ENCODE results near the gene LAMC1.

LAMC1 gene

DNA sequence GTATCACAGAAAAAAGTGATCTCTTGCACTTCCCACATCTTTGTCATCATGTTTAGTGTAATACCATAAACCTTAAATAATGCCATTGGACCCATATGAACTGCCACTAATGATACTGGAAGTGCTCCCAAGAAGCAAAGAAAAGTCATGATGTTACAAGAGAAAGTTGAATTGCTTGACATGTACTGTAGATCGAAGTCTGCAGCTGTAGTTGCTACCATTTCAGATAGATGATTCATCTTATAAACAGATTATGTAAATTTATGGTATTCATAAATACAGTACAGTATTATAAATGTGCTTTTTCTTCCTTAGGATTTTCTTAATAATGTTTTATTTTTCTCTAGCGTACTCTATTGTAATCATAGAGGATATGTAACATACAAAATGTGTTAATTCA lies 132.7 kb downstream of the LAMC1 start:
- DNase-seq = no peak

DNA sequence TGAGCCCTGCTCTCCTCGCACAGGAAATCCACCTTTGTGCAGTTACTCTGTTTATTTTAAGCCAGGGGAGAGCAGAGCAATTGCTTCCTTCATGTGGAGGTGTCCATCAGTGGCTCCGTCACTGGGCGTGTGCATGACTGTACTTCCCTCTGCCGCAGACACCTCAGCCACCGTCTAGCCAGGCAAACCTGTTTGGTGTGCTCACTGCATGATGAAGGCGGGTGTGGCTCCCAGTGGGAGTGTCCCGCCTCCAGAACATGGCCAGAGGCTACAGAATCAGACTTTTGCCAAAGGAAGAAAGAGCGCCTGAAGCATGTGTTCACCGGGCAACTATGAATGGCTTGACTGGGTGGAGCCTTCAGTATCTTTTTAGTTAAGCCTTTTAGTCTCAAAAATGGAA lies 136.7 kb downstream of the LAMC1 start:
- no peak for DNase-seq

DNA sequence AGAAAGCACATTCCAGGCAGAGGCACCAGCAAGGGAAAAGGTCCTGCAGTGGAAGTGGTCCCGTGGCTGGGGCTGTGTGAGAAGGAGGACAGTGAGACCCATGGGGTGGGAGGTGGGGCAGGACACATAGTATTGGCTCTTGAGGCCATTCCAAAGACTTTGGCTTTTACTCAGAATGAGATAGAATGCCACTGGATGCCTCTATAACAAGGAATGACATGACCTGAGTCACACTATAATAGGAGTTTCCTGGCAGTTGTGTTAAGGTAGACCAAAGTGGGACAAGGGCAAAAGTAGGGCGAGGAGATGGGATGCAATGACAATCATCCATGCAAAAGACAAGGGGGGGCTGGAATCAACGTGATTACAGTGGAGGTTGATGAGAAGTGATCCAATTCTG lies 138.2 kb downstream of the LAMC1 start:
- DNase-seq = no peak

DNA sequence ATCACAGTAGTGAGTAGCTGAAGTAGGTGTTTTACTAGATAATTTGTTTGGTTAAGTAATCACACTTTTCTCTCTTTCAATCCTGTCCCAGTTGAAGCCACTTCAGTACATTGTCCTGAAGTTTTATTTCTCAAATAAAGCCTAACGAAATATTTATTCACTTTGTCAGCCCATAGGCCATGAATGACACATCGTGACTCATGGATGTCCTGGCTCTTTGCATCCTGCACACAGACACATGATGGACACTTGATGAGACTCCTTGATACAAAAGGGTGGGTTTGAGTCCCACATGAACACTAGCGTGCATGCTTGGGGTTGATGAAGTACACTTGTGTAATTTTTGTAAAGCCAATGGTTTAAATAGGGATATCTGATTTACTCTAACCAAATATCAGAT lies 140.1 kb downstream of the LAMC1 start:
- no peak for DNase-seq

DNA sequence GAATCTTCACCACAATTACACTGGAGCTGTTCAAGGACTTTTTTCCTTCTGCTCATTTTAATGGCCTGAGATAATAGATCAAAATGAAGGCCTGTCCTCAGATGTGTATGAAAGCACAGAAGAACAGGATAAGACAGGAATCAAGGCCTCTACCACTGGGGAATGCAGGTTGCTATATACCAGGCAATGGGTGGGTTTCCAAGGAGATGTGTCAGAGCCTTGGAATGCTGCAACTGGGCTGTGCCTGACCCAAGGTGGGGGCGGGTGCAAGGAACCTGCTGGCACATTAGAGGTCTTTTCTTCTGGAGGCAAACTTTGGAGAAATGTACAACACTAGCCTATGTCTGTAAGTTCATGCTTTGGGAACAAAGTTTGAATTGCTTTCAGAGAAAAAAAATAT lies 141.1 kb downstream of the LAMC1 start:
- no peak for DNase-seq

DNA sequence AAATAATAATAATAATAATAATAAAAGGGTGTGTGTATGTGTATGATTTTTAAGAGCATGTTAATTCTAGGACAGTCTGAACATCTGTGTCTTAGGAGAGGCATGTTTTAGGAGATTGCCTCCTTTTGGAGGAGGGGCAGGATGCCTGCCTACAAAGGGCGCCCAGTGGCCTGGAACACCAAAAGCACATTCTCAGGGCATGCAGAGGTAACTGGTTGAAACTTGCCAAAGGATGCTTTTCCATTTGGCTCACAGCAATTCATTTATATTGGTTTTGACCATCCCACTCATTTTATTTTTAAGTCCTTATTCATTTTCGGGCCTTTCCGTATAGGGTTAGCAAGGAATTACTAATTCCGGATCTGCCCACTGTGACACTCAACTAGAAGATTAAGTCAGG lies 141.7 kb downstream of the LAMC1 start:
- DNase-seq = no peak

DNA sequence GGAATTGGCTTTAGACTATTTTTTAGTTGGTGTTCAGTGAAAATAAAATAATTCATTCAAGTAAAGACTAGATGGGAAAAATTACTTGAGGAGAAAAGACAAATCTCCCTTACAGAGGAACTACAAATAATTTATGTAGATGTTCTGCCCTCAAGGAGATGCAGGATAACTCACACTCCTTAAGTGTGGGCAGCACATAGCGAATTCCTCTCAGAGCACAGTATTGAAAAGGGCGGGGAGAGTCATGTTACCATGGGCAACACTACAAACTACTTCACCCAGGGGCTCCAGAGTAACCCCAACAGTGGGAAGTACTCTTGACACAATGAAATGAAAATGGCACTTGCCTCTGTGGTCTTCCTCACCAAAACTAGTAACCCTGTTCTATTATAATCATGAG lies 142.2 kb downstream of the LAMC1 start:
- no peak for DNase-seq

DNA sequence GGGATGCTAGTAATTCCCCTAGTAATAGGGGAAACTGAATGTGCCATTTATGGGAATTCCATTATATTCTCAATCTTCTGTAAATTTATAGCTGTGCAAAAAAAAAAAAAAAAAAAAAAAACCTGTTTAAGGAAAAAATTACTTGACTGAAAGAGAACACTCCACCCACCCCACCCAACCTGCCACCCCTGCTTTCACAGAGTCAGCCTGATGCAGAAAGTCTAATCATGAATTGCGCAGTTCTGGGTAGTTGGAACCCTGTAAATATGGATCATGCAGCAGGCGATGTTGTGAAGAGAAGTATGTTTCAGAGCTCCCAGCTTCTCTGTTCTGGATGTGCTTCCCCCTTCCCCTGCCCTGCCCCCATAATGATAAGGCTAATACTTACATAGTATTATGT lies 143.2 kb downstream of the LAMC1 start:
- DNase-seq = no peak

DNA sequence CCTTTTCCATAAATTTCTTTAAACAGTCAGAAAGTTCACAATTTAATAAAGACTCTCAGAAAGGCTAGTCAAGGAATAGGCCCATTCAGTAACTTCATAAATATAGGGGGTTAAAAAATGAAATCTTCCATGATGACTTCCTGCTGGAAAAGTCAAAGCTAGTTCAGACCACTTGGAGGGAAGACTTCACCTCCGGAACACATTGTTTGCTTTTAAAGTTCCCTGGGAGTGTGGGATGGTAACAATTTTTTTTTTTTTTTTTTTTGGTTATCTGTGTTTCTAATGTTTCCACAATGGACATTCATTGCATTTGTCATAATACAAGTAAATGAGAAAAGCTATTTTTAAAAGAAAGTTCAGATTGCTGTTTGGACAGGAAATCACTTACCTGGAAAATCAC lies 144.5 kb downstream of the LAMC1 start:
- DNase-seq = no peak

DNA sequence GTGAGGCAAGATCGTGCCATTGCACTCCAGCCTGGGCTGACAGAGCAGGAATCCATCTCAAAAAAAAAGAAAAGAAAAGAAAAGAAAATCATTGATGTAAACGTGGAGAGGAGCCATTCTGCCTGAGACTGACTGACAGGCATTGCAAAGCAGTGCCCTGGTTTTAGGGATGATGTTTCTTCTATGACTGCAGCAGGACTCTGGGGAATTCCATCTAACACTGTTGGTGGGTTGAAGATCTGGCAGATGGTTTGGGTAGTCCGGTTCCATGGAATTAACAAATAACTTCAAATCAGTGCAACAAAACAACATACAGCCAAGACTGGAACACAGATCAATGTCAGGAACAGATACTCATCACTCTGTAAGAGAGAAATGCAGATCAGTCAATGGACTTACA lies 145.1 kb downstream of the LAMC1 start:
- DNase-seq = no peak

DNA sequence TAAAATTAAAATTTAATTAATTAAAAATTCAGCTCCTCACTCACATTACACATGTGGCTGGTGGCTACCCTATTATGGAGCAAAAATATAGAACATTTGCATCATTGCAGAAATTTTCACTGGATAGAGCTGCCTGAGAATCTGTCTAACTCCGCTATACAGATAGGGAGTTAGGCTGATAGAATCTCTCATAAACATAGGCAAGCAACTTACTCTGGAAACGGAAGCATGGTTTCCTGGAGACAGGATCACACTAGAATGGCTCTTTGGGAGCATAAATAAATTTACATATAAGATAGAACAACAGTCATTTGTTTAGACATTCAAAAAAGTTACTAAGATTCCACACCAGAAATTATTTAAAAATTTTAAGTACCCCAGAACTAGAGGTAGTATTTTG lies 150.6 kb downstream of the LAMC1 start:
- DNase-seq = no peak

DNA sequence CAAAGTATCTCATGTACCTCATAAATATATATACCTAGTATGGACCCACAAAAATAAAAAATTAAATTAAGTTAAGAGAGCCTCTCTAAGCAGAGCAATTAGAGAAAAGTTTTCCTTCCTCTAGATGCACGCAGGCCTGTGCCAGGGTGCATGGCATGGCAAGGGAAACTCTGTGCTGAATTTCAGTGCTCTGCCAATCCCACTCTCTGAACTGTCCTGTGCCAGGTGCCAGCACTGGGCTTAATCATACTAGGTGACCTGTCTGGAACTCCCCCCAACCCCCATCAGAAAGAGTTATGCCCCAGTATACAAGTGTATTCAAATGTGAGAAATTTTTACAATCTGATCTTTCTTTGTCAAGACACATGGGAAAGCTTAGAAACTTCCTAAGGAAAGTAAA lies 152.4 kb downstream of the LAMC1 start:
- DNase-seq = no peak

DNA sequence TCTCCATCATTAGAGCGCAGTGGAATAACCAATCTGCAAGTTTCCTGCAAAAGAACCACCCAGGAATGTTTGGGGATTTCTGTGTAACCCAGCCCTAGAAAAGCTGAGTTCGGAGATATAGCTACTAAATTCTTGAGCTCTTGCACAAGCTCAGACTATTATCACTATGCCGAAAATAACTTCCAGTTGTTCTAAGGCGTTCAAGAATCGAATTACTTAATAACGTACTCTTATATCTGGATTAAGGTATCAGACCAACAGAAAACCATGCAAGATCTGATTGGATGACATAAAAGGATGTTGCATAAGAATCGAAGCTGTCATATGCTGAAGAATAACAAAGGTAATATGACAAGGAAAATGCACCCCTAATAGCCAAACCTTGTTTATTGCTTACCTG lies 155.3 kb downstream of the LAMC1 start:
- no peak for DNase-seq

DNA sequence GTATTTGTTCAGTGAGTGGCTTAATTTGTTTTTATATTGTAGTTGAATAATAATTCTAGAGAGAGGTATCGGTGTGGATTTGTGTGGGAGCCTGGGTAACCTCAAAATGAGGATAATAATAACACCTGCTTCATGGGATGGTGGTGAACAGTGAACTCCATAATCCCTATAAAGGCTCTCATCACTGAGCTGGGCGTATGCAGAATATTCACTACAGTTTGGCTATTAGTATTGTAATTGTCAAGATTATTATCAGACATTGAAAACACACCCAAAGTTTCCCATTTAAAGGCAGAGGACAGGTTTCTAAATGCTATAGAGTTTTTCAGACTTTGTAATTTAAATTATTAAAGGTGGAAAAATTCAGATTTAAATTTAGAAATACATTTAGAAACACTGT lies 155.8 kb downstream of the LAMC1 start:
- DNase-seq = no peak

DNA sequence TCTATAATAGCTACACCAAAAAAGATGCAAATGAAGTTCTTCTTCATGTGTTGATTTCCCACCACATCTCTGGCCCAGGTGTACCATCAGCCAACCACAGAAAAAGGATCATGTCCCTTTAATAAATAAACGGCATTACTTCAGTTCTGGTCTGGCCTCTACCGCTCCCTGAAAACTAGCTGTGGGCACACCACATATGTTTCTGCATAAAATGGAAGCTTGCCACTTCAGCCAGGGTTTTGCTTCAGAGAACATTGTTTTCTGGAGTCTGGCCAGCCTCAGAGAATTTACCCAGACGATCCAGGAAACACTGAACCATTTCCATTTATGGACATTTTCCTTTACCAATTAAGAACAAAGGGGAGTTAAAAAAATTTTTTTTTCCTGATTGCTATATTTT lies 157.0 kb downstream of the LAMC1 start:
- DNase-seq = peak; percentile 73

DNA sequence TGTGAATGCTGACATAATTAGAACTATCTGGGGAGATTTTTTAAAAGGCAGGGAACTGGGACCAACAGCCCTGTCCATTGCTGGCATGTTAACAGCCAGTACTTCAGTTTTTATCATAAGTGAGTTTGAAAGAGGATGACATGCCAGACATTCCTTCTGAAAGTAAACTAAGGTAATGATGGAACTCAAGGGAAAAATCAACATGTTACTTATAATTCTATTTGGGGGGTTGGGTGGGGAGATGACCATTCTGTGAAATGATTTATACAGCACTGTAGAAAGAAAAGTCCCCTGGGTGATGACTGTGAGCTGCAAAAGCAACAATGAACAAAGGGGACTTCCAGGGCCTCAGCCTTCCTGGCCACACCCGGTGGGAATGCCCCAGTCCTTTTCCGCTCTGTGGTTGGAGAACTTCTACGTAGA lies 157.4 kb downstream of the LAMC1 start:
- DNase-seq = peak; percentile 71

DNA sequence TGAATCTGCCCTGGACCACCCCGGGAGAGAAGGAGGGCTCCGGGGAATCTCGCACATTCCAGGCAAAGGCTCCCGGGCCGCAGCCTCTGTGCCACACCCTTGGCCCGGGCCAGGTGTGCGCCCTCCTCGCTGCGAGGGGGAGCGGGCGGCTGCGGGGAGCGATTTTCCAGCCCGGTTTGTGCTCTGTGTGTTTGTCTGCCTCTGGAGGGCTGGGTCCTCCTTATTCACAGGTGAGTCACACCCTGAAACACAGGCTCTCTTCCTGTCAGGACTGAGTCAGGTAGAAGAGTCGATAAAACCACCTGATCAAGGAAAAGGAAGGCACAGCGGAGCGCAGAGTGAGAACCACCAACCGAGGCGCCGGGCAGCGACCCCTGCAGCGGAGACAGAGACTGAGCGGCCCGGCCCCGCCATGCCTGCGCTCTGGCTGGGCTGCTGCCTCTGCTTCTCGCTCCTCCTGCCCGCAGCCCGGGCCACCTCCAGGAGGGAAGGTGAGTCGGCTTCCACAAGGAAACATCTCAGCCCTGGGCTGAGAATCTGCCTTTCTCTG lies 162.8 kb downstream of the LAMC1 start, which contains the start of gene LAMC2:
TSS of gene LAMC2 (plus strand) at position 324 of the 550 bp plus-strand sequence. CDS start at position 413, 89 bp downstream.
- peak; percentile 54 for DNase-seq

DNA sequence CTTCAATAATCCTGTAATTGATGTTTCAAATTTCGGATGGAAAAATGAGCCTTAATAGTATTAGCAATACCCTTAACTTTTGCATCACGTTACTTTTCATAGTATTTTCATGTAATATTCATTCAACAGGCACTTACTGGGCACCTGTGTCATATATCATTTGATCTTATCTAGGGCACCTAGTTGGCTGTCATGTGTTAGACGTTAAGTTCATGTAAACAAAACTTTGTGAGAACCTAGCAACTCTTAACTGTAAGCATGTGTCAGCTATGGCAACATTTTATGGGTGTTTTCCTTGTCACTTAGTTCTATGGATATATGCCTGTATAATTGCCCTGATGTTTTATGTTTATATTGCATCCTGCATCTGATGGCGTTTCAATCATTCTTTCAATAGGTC lies 163.6 kb downstream of the LAMC1 start:
- no peak for DNase-seq

DNA sequence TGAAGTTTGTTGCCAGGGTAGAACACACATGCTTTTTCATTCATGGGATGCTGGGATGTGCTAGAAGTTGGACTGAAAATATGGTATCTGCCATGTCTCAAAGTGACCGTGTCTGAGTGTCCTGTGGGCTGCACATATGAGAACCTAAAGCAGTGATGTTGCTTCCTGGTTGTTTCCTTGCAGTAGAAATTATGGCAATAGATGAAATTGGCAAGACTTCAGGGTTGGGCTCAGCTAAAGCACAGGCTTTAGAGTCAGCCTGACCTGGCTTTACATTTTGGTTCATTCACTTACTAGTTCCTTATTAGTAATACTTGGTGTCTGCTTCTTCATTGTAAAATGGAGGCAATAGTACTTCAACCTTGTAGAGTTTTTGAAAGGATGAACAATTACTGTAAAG lies 165.0 kb downstream of the LAMC1 start:
- no peak for DNase-seq

DNA sequence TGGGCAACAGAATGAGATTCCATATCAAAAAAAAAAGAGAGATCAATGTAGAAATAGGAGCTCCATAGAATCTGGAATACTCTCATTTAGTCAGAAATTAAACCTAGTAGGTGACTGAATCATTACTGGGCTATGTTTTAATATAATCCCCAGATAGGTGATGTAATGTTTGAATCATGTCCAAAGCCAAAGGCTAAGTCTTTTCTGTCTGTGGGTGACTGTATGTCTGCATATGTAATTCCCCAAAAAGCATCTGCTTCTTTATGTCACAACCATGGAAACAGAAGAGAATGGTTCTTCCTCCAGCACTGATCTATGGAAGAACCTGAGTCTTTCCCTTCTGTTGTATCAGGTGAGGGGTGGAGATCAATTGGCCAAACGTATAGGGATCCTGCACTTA lies 168.6 kb downstream of the LAMC1 start:
- DNase-seq = no peak

DNA sequence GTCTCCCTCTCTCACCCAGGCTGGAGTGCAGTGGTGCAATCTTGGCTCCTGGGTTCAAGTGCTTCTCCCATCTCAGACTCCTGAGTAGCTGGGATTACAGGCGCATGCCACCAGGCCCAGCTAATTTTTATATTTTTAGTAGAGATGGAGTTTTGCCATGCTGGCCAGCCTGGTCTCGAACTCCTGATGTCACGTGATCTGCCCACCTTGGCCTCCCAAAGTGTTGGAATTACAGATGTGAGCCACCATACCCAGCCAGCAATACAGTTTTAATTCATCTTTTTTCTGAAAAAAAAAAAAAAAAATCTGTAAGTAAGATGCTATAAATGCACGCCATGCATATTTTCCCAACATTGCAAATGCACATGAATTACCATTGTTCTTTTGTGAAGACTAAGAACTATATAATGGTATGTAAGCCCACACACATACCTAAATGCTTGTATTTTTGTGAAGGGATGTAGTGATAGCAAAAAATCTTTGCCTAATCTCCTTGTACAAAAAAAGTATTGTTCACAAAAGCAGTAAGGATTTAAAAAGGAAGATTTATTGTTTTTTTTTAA lies 170.8 kb downstream of the LAMC1 start:
- DNase-seq = no peak

DNA sequence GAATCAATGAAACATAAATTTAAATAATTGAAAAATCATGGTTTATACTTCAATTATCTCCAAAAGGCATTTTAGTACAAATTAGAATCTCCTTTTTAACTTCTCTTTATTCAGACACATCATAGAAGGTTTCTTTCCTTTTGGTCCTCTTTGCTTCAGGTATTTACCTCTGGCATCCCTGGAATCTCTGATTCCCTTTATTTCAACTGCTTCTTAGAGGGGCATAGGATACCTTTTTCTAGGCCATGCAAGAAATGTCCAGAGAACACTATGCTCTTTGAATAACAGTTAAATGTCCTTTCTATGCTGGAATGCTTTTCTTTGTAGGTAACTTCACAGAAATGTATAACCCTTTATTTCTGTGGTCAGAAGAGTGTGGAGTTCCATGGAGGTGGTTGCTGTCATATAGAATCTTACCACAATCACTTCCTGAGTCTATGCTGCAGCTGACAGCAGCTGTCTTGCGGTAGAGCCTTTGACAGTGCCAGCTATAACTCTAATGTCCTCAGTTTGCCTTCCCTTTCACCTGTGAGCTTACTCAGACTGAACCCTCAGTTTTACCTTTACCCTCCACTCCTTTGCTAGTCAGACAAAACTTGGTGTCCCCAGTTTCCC lies 171.4 kb downstream of the LAMC1 start:
- DNase-seq = no peak

DNA sequence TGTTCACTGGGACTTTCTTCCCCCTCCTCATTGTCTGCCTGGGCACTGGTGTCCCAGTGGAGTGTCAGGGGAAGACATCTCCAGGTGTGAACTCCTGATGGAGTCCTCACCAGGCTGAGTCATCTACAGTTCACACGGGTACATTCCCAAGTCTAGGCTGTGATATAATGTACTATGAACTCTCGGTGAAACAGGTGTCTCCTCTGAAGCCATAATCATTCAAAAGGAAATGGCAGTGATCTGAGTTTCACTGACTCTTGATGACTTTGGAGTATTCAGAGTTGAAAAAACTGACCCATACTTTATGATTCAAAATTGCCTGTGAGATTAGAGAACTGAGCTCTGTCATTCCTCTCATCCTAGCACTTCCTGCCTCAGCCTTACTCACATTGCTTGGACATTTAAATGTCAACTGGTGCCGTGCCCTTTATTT lies 171.9 kb downstream of the LAMC1 start:
- no peak for DNase-seq

All from left hindlimb (tissue), 1 donor.